ENCODE data around the gene GPR17.

GPR17 gene

GRCh38 chr2:127670055-127670956, 24.4 kb downstream of the GPR17 start:
- peaks cover 4% of the 10 kb centered on the region for H3K4me1 ChIP-seq (ENCODE audit: control insufficient read depth, insufficient read depth, low read length, poor library complexity, severe bottlenecking)
- H3K27ac ChIP-seq (ENCODE audit: low read depth, low read length, severe bottlenecking): no peak overlapping the region
- no peaks in the 10 kb centered on the region for H3K9me3 ChIP-seq (ENCODE audit: control insufficient read depth, low read length)
- H3K36me3 ChIP-seq (ENCODE audit: control insufficient read depth, insufficient read depth, low read length): no peaks in the 10 kb centered on the region
- no peak overlapping the region for H3K4me3 ChIP-seq (ENCODE audit: extremely low read depth, insufficient read depth, low read length, poor library complexity, severe bottlenecking)
- 91 to 97% methylated on average over 6 of the region's 10 CpGs for WGBS, 2 experiments (ENCODE audit: insufficient coverage in 2 of 2)

GRCh38 chr2:127670957-127671290, 25.0 kb downstream of the GPR17 start:
- Histone ChIP-seq H3K36me3 (ENCODE audit: control insufficient read depth, insufficient read depth, low read length) (no peaks in the 10 kb centered on the region), H3K9me3 (ENCODE audit: control insufficient read depth, low read length) (no peaks in the 10 kb centered on the region), H3K27ac (ENCODE audit: low read depth, low read length, severe bottlenecking) (no peak overlapping the region), H3K4me1 (ENCODE audit: control insufficient read depth, insufficient read depth, low read length, poor library complexity, severe bottlenecking) (peaks cover 4% of the 10 kb centered on the region), H3K4me3 (ENCODE audit: extremely low read depth, insufficient read depth, low read length, poor library complexity, severe bottlenecking) (no peak overlapping the region)
- WGBS, 2 experiments (ENCODE audit: insufficient coverage in 2 of 2): 83 to 92% methylated on average over 2 to 4 of the region's 5 CpGs

GRCh38 chr2:127671557-127672302, 25.8 kb downstream of the GPR17 start:
- Histone ChIP-seq H3K4me3 (ENCODE audit: extremely low read depth, insufficient read depth, low read length, poor library complexity, severe bottlenecking) (no peak overlapping the region), H3K36me3 (ENCODE audit: control insufficient read depth, insufficient read depth, low read length) (no peaks in the 10 kb centered on the region), H3K27ac (ENCODE audit: low read depth, low read length, severe bottlenecking) (no peak overlapping the region), H3K9me3 (ENCODE audit: control insufficient read depth, low read length) (no peaks in the 10 kb centered on the region), H3K4me1 (ENCODE audit: control insufficient read depth, insufficient read depth, low read length, poor library complexity, severe bottlenecking) (peaks cover 4% of the 10 kb centered on the region)
- WGBS, 2 experiments (ENCODE audit: insufficient coverage in 2 of 2): 94 to 98% methylated on average over 12 of the region's 14 CpGs

GRCh38 chr2:127672341-127673224, 26.6 kb downstream of the GPR17 start:
- no peak overlapping the region for H3K4me3 ChIP-seq (ENCODE audit: extremely low read depth, insufficient read depth, low read length, poor library complexity, severe bottlenecking)
- WGBS, 2 experiments (ENCODE audit: insufficient coverage in 2 of 2): 81 to 83% methylated on average over 16 to 19 of the region's 20 CpGs
- H3K27ac ChIP-seq (ENCODE audit: low read depth, low read length, severe bottlenecking): no peak overlapping the region
- H3K36me3 ChIP-seq (ENCODE audit: control insufficient read depth, insufficient read depth, low read length): no peaks in the 10 kb centered on the region
- no peaks in the 10 kb centered on the region for H3K9me3 ChIP-seq (ENCODE audit: control insufficient read depth, low read length)
- peaks cover 4% of the 10 kb centered on the region for H3K4me1 ChIP-seq (ENCODE audit: control insufficient read depth, insufficient read depth, low read length, poor library complexity, severe bottlenecking)

DNA sequence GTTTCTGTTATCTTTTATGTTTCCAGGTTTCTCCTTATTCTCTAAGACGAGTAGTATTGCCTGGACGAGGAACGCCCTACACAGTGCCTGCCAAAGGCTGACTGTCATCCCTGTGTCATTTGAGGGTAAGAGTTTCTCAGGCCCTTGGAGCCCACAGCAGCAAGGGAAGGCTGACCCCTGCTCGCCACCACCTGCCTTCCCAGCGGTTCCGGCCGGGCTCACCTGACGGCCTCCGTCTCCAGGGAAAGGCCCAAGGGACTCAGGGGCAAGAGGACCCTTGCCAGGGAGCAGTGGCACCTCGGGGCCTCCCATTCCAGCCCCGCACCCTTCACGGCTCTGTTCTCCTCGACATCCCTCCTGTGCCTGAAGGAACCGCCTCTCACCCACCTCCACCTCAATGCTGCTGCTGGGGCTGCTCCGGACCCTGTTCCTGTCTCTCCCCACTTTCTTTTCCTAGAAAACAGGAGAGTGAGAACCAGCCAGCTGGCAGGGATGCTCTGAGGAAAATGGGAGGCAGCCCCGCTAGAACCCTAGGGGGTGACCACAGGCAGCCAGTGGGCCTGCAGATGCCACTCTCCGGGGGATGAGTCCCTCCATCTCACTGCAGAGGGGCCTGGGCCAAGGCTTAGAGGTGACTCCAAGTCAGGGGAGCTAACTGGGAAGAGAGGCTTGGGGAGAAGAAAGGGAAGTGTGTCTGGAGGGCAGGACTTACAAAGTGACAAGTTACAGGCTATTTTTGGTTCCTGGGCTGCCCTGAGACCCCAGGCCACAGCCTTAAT, 27.5 kb downstream of the GPR17 start:
- Histone ChIP-seq H3K27ac (ENCODE audit: low read depth, low read length, severe bottlenecking) (no peak overlapping the region), H3K36me3 (ENCODE audit: control insufficient read depth, insufficient read depth, low read length) (no peaks in the 10 kb centered on the region), H3K4me1 (ENCODE audit: control insufficient read depth, insufficient read depth, low read length, poor library complexity, severe bottlenecking) (peaks cover 4% of the 10 kb centered on the region), H3K9me3 (ENCODE audit: control insufficient read depth, low read length) (no peaks in the 10 kb centered on the region), H3K4me3 (ENCODE audit: extremely low read depth, insufficient read depth, low read length, poor library complexity, severe bottlenecking) (no peak overlapping the region)
- WGBS, 2 experiments (ENCODE audit: insufficient coverage in 2 of 2): 90 to 100% methylated on average over 10 to 15 of the region's 17 CpGs

DNA sequence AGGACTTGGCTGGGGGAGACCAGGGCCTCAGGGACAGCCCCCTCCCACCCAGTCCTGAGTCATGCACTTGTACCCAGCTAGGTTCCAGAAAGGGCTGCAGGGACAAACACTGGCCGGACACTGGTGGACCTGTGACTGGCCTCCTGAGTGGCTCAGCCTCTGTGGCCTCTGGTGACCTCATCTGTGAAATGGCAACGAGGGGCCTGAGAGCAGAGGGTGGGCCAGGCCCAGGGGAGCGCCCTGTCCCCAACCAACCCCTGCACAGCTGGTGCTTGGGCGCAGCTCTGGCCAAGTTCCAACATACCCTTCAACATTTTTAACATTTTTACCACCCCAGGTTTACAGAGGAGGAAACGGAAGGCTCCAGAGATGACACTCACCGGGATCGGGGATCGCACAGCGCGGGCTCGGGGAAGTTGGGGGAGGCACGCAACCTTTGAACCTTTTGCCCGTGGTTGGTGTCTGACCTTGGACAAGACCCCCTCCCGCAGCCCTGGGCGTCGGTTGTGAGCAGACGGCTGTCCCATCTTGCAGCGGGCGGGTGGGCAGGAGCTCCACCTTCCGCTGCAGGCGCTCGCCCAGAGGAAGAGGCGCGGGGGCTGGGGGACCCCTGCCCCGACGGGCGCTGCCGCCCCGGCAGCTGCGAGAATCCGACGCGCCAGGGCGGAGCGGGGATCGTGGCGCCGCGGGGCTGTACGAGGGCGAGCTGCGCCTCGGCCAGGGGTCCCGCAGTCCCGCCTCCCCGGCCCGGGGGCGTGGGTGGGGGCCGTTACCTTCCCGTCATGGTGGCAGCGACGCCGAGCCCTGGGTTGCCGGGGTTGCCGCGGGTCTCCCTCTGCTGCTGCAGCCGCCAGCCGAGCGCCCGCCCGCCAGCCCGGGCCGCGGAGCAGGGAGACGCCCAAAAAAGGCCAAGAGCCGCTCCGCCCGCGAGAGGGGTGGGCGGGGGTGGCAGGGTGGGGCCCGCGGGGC, 28.6 kb downstream of the GPR17 start:
- Histone ChIP-seq H3K9me3 (ENCODE audit: control insufficient read depth, low read length) (no peaks in the 10 kb centered on the region), H3K4me1 (ENCODE audit: control insufficient read depth, insufficient read depth, low read length, poor library complexity, severe bottlenecking) (peaks cover 4% of the 10 kb centered on the region), H3K27ac (ENCODE audit: low read depth, low read length, severe bottlenecking) (no peak overlapping the region), H3K4me3 (ENCODE audit: extremely low read depth, insufficient read depth, low read length, poor library complexity, severe bottlenecking) (peak overlapping the region; percentile 41), H3K36me3 (ENCODE audit: control insufficient read depth, insufficient read depth, low read length) (no peaks in the 10 kb centered on the region)
- 8 to 9% methylated on average over 50 to 51 of the region's 72 CpGs for WGBS, 2 experiments (ENCODE audit: insufficient coverage in 2 of 2)

DNA sequence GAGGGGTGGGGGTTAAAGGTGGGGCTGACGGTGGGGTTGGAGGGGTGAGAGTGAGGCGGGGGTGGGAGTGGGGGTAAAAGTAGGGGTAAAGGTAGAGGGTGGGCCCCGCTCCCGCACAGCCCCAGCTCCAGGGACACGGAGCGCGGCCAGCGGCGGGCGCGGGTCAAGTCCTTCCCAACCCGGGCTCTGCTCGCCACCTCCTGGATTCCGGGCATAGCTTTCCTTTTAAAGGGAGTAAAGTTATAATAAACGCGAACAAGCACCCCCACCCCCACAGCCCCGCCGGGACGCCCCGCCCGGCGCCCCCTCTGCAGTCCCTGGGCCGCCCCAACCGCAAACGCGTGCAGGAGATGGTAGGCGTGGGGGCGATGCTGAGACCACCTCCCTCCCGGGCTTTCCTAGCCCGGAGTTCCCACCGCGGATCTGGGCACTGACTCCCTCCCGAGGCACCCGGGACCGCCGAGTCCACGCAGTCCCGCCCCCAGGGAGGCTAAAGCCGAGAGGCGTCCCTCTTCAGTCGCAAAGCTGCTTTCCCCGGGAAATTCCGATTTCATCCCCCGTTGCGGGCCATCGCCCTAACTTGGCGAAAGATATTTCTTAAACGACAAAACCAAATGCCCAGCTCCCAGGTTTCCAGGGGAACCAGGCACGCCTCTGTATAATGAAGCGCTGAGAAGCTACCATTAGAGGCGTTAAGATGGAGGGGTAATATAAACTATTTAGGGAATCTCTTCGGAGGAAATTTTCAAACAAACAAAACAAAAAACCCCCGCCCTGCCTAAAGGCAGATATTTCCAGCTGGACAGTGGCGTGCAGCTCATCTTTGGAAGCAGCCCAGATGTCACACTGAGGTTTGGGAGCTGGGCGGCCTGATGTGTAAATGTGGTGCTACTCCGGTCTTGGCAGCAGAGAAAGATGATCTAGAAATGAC, 29.6 kb downstream of the GPR17 start, which contains the start of gene LIMS2:
LIMS2 (minus strand) TSS at position 200 of the 931 bp plus-strand sequence. CDS start 506 bp downstream, outside the sequence.
- no peaks in the 10 kb centered on the region for H3K36me3 ChIP-seq (ENCODE audit: control insufficient read depth, insufficient read depth, low read length)
- WGBS, 2 experiments (ENCODE audit: insufficient coverage in 2 of 2): 8 to 16% methylated on average over 24 to 26 of the region's 56 CpGs
- H3K9me3 ChIP-seq (ENCODE audit: control insufficient read depth, low read length): no peaks in the 10 kb centered on the region
- peaks cover 4% of the 10 kb centered on the region for H3K4me1 ChIP-seq (ENCODE audit: control insufficient read depth, insufficient read depth, low read length, poor library complexity, severe bottlenecking)
- H3K27ac ChIP-seq (ENCODE audit: low read depth, low read length, severe bottlenecking): no peak within 1 kb of the TSS
- peak within 1 kb of the TSS; percentile 41 for H3K4me3 ChIP-seq (ENCODE audit: extremely low read depth, insufficient read depth, low read length, poor library complexity, severe bottlenecking)

GRCh38 chr2:127676906-127677305, 31.0 kb downstream of the GPR17 start:
- H3K27ac ChIP-seq (ENCODE audit: low read depth, low read length, severe bottlenecking): no peak overlapping the region
- H3K4me3 ChIP-seq (ENCODE audit: extremely low read depth, insufficient read depth, low read length, poor library complexity, severe bottlenecking): no peak overlapping the region
- H3K9me3 ChIP-seq (ENCODE audit: control insufficient read depth, low read length): no peaks in the 10 kb centered on the region
- H3K4me1 ChIP-seq (ENCODE audit: control insufficient read depth, insufficient read depth, low read length, poor library complexity, severe bottlenecking): peaks cover 4% of the 10 kb centered on the region
- no peaks in the 10 kb centered on the region for H3K36me3 ChIP-seq (ENCODE audit: control insufficient read depth, insufficient read depth, low read length)
- 50 to 90% methylated on average over 1 to 2 of the region's 2 CpGs for WGBS, 2 experiments (ENCODE audit: insufficient coverage in 2 of 2)

All from mesodermal cell (in vitro differentiated cells).